Measurements from ENCODE around the gene NEK10.

DNA sequence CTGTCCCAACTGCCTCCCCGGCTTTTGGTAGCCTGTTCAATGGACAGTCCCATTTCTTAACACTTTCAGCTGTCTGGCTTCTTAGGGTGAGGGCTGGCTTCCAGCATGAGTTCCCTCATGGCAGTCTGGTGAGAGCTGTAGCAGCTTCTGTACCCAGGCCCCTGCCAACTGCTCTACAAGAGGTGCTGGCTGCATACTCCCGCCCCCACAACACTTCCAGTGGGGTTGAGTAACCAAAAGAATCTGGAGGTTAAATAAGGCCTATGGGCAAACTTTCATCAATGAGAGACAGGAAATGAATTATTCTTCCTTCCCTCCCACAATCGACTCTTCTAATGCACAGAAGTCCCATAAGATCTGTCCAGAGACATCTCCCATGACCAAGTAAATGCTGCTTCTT is 145.0 kb downstream of the NEK10 start:
- TF ChIP-seq CTCF (IDR thresholded peaks at IDR 0.05) (no peak), POLR2A (IDR thresholded peaks at IDR 0.05) (no peak)

Measured in adrenal gland (tissue), 5 donors.